Fibroblast of mammary gland (primary cell): Measurements from ENCODE around the gene CIAO3.
A peak's percentile ranks its signal among the peaks of the same experiment; 100 is the strongest.
"Not testable (repeated sequence)": the region's sequence is repeated elsewhere in the genome, so short reads cannot be mapped to it uniquely, and the experiment has no call there.

Experiments
- DNase-seq: peaks from one replicate; pipeline ENCODE4 v3.0.0-alpha.2; 2010; ENCODE audit warnings: low read depth
- H3K4me3 ChIP-seq: 2 replicates; pipeline ENCODE4 v1.5.1; 2011; ENCODE audit warnings: low read depth, mild to moderate bottlenecking, low read length, moderate library complexity; ENCODE audit not compliant: control insufficient read depth
- TF ChIP-seq, protein P1 (sequence below): conservative IDR thresholded peaks from 2 replicates; pipeline ENCODE4 v1.5.1; 2011; ENCODE audit warnings: low read depth, low read length, inconsistent platforms; ENCODE audit not compliant: control insufficient read depth, insufficient read depth

Gene CIAO3

DNA sequence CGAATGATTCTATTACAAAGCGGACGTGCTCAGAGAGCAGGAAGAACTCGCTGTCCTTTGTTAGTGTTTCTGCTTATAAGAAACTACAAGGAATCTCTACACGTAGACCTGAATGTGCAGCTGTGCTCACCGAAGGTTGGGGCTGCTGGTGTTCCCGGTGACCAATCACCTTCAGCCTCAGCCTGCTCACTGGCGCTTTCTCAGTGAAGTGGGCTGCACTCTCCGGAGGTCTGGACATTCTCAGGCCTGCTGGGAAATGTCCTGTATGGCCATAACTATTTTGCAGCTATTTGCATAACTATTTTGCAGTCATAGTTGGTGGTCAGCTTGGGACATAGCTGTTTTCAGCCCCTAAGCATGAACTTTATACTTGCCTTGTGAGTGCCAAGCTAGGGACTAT is 9.7 kb upstream of the CIAO3 start:
- DNase-seq: no peak
- no peak overlapping the region for H3K4me3 ChIP-seq
- TF ChIP-seq, protein P1, sequence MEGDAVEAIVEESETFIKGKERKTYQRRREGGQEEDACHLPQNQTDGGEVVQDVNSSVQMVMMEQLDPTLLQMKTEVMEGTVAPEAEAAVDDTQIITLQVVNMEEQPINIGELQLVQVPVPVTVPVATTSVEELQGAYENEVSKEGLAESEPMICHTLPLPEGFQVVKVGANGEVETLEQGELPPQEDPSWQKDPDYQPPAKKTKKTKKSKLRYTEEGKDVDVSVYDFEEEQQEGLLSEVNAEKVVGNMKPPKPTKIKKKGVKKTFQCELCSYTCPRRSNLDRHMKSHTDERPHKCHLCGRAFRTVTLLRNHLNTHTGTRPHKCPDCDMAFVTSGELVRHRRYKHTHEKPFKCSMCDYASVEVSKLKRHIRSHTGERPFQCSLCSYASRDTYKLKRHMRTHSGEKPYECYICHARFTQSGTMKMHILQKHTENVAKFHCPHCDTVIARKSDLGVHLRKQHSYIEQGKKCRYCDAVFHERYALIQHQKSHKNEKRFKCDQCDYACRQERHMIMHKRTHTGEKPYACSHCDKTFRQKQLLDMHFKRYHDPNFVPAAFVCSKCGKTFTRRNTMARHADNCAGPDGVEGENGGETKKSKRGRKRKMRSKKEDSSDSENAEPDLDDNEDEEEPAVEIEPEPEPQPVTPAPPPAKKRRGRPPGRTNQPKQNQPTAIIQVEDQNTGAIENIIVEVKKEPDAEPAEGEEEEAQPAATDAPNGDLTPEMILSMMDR: no peak

- DNase-seq: peak; percentile 67
- TF ChIP-seq, protein P1: no peak
- H3K4me3 ChIP-seq: no peak overlapping the region
These were observed 8.2 kb upstream of the CIAO3 start for GRCh38 chr16:749010-749409.

- DNase-seq: no peak
- TF ChIP-seq, protein P1: no peak
- no peak overlapping the region for H3K4me3 ChIP-seq
These were observed 7.4 kb upstream of the CIAO3 start for GRCh38 chr16:747978-748746.

DNA sequence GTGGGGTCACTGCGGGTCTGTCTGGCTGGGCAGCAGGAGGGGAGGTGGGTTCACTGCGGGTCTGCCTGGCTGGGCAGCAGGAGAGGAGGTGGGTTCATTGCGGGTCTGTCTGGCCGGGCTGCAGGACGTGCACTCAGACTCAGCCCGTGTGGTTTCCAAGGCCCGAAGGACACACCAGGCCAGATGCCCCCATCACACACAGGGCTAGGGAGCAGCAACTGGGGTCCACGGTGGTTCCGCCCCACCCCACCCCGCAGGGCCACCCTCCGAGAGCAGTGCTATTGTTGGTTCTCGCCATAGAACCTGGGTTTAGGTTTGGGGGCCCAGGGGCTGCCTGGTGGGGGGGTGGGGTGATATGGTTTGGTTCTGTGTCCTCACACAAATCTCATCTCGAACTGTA is 5.8 kb upstream of the CIAO3 start:
- H3K4me3 ChIP-seq: no peak overlapping the region
- DNase-seq: no peak
- TF ChIP-seq, protein P1: no peak

DNA sequence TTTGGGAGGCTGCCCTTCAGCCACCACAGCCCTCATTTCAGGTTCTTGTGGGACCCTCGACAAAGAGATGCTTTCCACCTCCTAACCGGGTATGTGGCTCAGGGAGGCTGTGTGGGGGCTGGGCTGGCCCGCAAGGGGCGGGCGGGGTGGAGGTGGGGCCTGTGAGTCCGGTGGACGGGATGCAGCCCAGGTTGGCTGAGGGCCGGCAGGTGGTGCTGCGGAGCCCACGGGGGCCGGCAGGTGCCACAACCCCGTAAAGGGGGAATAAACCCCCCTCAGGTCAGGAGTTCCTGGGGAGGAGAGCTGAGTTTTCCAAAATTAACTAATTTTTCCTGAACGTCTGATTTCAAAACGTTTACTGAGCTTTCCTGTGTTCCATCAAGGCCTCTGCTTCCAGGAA is 4.9 kb upstream of the CIAO3 start:
- H3K4me3 ChIP-seq: no peak overlapping the region
- TF ChIP-seq, protein P1: no peak
- no peak for DNase-seq

- DNase-seq: no peak
- TF ChIP-seq, protein P1: no peak
These were observed 3.1 kb upstream of the CIAO3 start for GRCh38 chr16:743794-744500.

GRCh38 chr16:742894-743293 is 2.1 kb upstream of the CIAO3 start:
- not testable (repeated sequence) for H3K4me3 ChIP-seq, DNase-seq

More at GRCh38 chr16:743794-744500, 3.1 kb upstream of the CIAO3 start:
- H3K4me3 ChIP-seq: no peak overlapping the region
